GM12875 (cell line): ENCODE data around the gene EHD4.
A peak's percentile ranks its signal among the peaks of the same experiment; 100 is the strongest.

Experiments
- H3K4me3 ChIP-seq: one replicate; pipeline ENCODE4 v1.5.1; 2011; ENCODE audit warnings: low read depth, low read length, control low read depth
- CTCF ChIP-seq: IDR thresholded peaks from 2 replicates; pipeline ENCODE4 v1.5.1; 2011; ENCODE audit warnings: low read depth, mild to moderate bottlenecking, control low read depth, inconsistent platforms, low read length, moderate library complexity, borderline replicate concordance; ENCODE audit not compliant: insufficient read depth

EHD4 gene

GRCh38 chr15:41971089-41971894, 1.1 kb downstream of the EHD4 start:
- TF ChIP-seq CTCF = no peak
- peak overlapping the region; percentile 98 for H3K4me3 ChIP-seq

- H3K4me3 ChIP-seq = peak overlapping the region; percentile 98
- no peak for TF ChIP-seq CTCF
Observed at GRCh38 chr15:41970456-41970855, 1.9 kb downstream of the EHD4 start.

GRCh38 chr15:41969851-41970431, 2.4 kb downstream of the EHD4 start:
- peak overlapping the region; percentile 98 for H3K4me3 ChIP-seq

GRCh38 chr15:41968701-41969100, 3.7 kb downstream of the EHD4 start:
- TF ChIP-seq CTCF = no peak
- no peak overlapping the region for H3K4me3 ChIP-seq

More at GRCh38 chr15:41969851-41970431, 2.4 kb downstream of the EHD4 start:
- TF ChIP-seq CTCF = no peak

- no peak for TF ChIP-seq CTCF
- no peak overlapping the region for H3K4me3 ChIP-seq
Observed at GRCh38 chr15:41967506-41968206, 4.7 kb downstream of the EHD4 start.

- no peak for TF ChIP-seq CTCF
- H3K4me3 ChIP-seq = no peak overlapping the region
Observed at GRCh38 chr15:41966920-41967465, 5.4 kb downstream of the EHD4 start.
